DMS114 treated with DMSO at 0.1 percent for 48 hours (cell line): ENCODE data around the gene CFAP107.
"Not testable (repeated sequence)": the region's sequence is repeated elsewhere in the genome, so short reads cannot be mapped to it uniquely, and the experiment has no call there.

Experiments used
- DNase-seq: peaks from one replicate; lab custom pipeline; 2025; ENCODE audit not compliant: unreplicated experiment; lab: John Stamatoyannopoulos, UW

Gene CFAP107

GRCh38 chr1:12776801-12777557 lies 31.0 kb downstream of the CFAP107 start:
- no peak for DNase-seq

- no peak for DNase-seq
Measured at GRCh38 chr1:12778061-12778460, 32.1 kb downstream of the CFAP107 start.

- no peak for DNase-seq
Measured at GRCh38 chr1:12778907-12779306, 32.9 kb downstream of the CFAP107 start.

GRCh38 chr1:12781488-12781887 lies 35.5 kb downstream of the CFAP107 start:
- not testable (repeated sequence) for DNase-seq

- DNase-seq: peak; percentile 12
Measured at GRCh38 chr1:12783783-12784182, 37.8 kb downstream of the CFAP107 start.

- not testable (repeated sequence) for DNase-seq
Measured at GRCh38 chr1:12784729-12785128, 38.7 kb downstream of the CFAP107 start.

- not testable (repeated sequence) for DNase-seq
Measured at GRCh38 chr1:12791097-12791496, 45.1 kb downstream of the CFAP107 start, which contains the start of gene PRAMEF1. Gene PRAMEF1, plus strand, starts transcription at chr1:12791397. Its CDS starts 1,831 bp downstream, at chr1:12793228.

- no peak for DNase-seq
Measured at GRCh38 chr1:12798911-12799310, 52.9 kb downstream of the CFAP107 start.

- no peak for DNase-seq
Measured at GRCh38 chr1:12799730-12800129, 53.7 kb downstream of the CFAP107 start.

- DNase-seq: no peak
Measured at GRCh38 chr1:12809933-12810332, 63.9 kb downstream of the CFAP107 start.

GRCh38 chr1:12810691-12811408 lies 64.8 kb downstream of the CFAP107 start:
- DNase-seq: no peak

- DNase-seq: no peak
Measured at GRCh38 chr1:12811409-12811784, 65.4 kb downstream of the CFAP107 start.
